Fibroblast of the conjunctiva (primary cell): ENCODE measurements around the gene TRIM47.

Source experiments
- DNase-seq: peaks from one replicate; pipeline ENCODE4 v3.0.0-alpha.2; 2010; ENCODE audit warnings: low read depth

TRIM47 gene

GRCh38 chr17:75847614-75848522 lies 30.5 kb downstream of the TRIM47 start:
- DNase-seq = no peak

- DNase-seq = no peak
Measured at GRCh38 chr17:75846692-75847613, 31.4 kb downstream of the TRIM47 start.

GRCh38 chr17:75845933-75846691 lies 32.3 kb downstream of the TRIM47 start:
- no peak for DNase-seq

- DNase-seq = no peak
Measured at GRCh38 chr17:75845058-75845711, 33.2 kb downstream of the TRIM47 start.

- DNase-seq = no peak
Measured at GRCh38 chr17:75844530-75845057, 33.8 kb downstream of the TRIM47 start.

GRCh38 chr17:75843577-75844529 lies 34.5 kb downstream of the TRIM47 start, which contains the start of gene UNC13D:
Gene UNC13D, minus strand, starts transcription at chr17:75844404. Its CDS starts 67 bp downstream, at chr17:75844337.
- DNase-seq = no peak

- no peak for DNase-seq
Measured at GRCh38 chr17:75842963-75843576, 35.3 kb downstream of the TRIM47 start.

- DNase-seq = no peak
Measured at GRCh38 chr17:75842411-75842810, 36.0 kb downstream of the TRIM47 start.

GRCh38 chr17:75840799-75841164 lies 37.6 kb downstream of the TRIM47 start:
- DNase-seq = no peak

GRCh38 chr17:75839942-75840798 lies 38.2 kb downstream of the TRIM47 start:
- DNase-seq = no peak

GRCh38 chr17:75838410-75838809 lies 40.0 kb downstream of the TRIM47 start:
- no peak for DNase-seq

GRCh38 chr17:75837899-75838298 lies 40.5 kb downstream of the TRIM47 start:
- no peak for DNase-seq

- DNase-seq = no peak
Measured at GRCh38 chr17:75836605-75837004, 41.8 kb downstream of the TRIM47 start.

- DNase-seq = no peak
Measured at GRCh38 chr17:75835654-75835987, 42.8 kb downstream of the TRIM47 start.

GRCh38 chr17:75834928-75835653 lies 43.3 kb downstream of the TRIM47 start:
- no peak for DNase-seq

- no peak for DNase-seq
Measured at GRCh38 chr17:75834279-75834920, 44.0 kb downstream of the TRIM47 start.

- DNase-seq = no peak
Measured at GRCh38 chr17:75832652-75833400, 45.6 kb downstream of the TRIM47 start.
